Measurements from ENCODE around the gene CXCL12. TPM values are rescaled to one million over a fixed set of nuclear protein-coding genes. Genes with fewer than 3 reads are reported as not detected.

Gene CXCL12
- total RNA-seq, 1 experiment from 2014 or later: 0.47 TPM

DNA sequence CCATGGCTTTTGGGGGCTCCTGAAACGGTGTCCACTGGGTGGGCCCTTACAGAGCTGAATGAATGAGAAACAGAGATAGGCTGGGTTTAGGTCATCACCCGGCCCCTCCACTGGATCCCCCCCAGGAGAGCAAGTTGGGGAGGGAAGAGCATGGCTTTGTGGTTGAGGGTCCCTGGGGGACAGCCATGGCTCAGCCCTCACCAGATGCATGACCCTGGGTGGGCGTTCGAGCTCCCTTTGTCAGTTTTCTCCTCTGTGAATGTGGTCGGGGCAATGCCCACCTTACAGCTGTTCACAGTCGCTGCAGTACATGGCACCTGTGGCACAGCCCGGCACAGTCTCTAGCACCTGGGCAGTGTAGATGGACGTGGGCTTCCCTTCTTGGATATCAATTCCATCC lies 40.6 kb upstream of the CXCL12 start (continued):
- no peak for TF ChIP-seq EZH2phosphoT487 (IDR thresholded peaks at IDR 0.05; ENCODE audit: borderline replicate concordance)
- no peak for TF ChIP-seq ZFX (IDR thresholded peaks at IDR 0.05)
- no peak for TF ChIP-seq EZH2 (IDR thresholded peaks at IDR 0.05)
- TF ChIP-seq CBX3 (IDR thresholded peaks at IDR 0.05; ENCODE audit: low read depth): no peak
- TF ChIP-seq, protein P1, sequence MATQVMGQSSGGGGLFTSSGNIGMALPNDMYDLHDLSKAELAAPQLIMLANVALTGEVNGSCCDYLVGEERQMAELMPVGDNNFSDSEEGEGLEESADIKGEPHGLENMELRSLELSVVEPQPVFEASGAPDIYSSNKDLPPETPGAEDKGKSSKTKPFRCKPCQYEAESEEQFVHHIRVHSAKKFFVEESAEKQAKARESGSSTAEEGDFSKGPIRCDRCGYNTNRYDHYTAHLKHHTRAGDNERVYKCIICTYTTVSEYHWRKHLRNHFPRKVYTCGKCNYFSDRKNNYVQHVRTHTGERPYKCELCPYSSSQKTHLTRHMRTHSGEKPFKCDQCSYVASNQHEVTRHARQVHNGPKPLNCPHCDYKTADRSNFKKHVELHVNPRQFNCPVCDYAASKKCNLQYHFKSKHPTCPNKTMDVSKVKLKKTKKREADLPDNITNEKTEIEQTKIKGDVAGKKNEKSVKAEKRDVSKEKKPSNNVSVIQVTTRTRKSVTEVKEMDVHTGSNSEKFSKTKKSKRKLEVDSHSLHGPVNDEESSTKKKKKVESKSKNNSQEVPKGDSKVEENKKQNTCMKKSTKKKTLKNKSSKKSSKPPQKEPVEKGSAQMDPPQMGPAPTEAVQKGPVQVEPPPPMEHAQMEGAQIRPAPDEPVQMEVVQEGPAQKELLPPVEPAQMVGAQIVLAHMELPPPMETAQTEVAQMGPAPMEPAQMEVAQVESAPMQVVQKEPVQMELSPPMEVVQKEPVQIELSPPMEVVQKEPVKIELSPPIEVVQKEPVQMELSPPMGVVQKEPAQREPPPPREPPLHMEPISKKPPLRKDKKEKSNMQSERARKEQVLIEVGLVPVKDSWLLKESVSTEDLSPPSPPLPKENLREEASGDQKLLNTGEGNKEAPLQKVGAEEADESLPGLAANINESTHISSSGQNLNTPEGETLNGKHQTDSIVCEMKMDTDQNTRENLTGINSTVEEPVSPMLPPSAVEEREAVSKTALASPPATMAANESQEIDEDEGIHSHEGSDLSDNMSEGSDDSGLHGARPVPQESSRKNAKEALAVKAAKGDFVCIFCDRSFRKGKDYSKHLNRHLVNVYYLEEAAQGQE (IDR thresholded peaks at IDR 0.05; ENCODE audit: low read depth): no peak

DNA sequence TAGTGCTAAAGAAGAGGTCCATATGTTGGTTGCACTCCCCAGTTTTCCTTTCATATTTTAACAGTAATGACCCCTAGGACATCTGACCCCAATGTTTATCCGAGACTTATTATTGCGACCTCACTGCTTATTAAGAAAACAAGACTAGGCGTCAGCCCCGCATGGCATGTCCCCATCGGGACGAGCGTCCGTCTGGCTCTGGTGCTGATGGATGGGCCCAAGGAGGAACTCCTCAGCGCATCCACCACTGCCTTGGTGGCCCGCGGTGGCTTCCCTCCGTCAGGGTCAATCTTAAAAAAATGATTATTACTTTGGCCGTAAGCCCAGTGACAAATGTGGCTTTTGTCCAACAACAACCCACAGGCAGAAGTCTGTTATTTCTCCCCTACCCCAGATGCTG lies 40.1 kb upstream of the CXCL12 start:
- intact Hi-C loops (cut with micrococcal nuclease): no loop called here
- Histone ChIP-seq H3K4me2 (ENCODE audit: low read length) (no peak overlapping the region), H3K79me2 (ENCODE audit: insufficient read depth, low read length) (no peaks in the 10 kb centered on the region), H3K9me3 (ENCODE audit: control insufficient read depth in 1 of 2, insufficient read depth in 1 of 2, low read depth in 1 of 2, low read length in 2 of 2) (no peaks in the 10 kb centered on the region), H3K27ac (ENCODE audit: low read depth, low read length) (no peak overlapping the region), H3K36me3 (ENCODE audit: control insufficient read depth in 1 of 2, insufficient read depth in 2 of 2, low read length in 2 of 2) (no peaks in the 10 kb centered on the region), H3K27me3 (ENCODE audit: insufficient read depth, low read length) (peaks cover 5% of the 10 kb centered on the region; the same call in 1 of the 2 replicates), H4K20me1 (ENCODE audit: insufficient read depth) (no peaks in the 10 kb centered on the region), H3K4me1 (ENCODE audit: control insufficient read depth in 1 of 2, insufficient read depth in 2 of 2, low read length in 2 of 2) (no peaks in the 10 kb centered on the region), H3K9ac (ENCODE audit: low read length) (no peak overlapping the region), H3K4me3 (replicated peaks in 1 of 2; ENCODE audit: low read depth in 1 of 2, low read length in 2 of 2) (no peak overlapping the region), H2AFZ (ENCODE audit: low read depth, low read length, poor library complexity, severe bottlenecking) (no peak overlapping the region), H3K9me2 (ENCODE audit: insufficient read depth) (no peaks in the 10 kb centered on the region)
- no peak for DNase-seq (ENCODE audit: low read depth, low spot score)
- no peak for ATAC-seq
- no TSS peak for BruUV-seq (replicated peaks)
- ChIA-PET CTCF (no interaction called here), POLR2A (no interaction called here), RAD21 (ENCODE audit: low non-redundant PET in 1 of 2, low total read pairs in 2 of 2, uncharacterized antibody in 2 of 2, unreplicated experiment in 2 of 2) (no interaction called here)
- TF ChIP-seq ZBTB33 (IDR thresholded peaks at IDR 0.05; ENCODE audit: extremely low read depth, insufficient replicate concordance, low read length) (no peak), EZH2phosphoT487 (IDR thresholded peaks at IDR 0.05; ENCODE audit: borderline replicate concordance) (no peak), ZNF274 (IDR thresholded peaks at IDR 0.05; ENCODE audit: low read depth, low read length) (no peak), SIN3A (IDR thresholded peaks at IDR 0.05; ENCODE audit: low read depth) (no peak), RAD21 (IDR thresholded peaks at IDR 0.05; ENCODE audit: low read depth) (no peak), SP1 (IDR thresholded peaks at IDR 0.05; ENCODE audit: low read depth) (no peak), MAX (IDR thresholded peaks at IDR 0.05) (no peak)
